Liver (tissue), 9 donors: ENCODE measurements around the gene EVC. TPM values are rescaled to one million over a fixed set of nuclear protein-coding genes. Genes with fewer than 3 reads are reported as not detected.

Experiments used
- DNase-seq: peaks from one replicate; pipeline ENCODE4 v3.0.0-alpha.2; 2017; ENCODE audit warnings: low spot score
- H3K27ac ChIP-seq, 2 donors: one replicate each; pipeline ENCODE4 v1.7.0; 2013; ENCODE audit warnings: inconsistent platforms in 2 of 2, low read length in 2 of 2, control low read depth in 1 of 2, low read depth in 1 of 2, mild to moderate bottlenecking in 1 of 2
- H3K27me3 ChIP-seq, 4 donors: one replicate each; pipeline versions ENCODE4 v1.6.1 to v1.7.0; 2013; ENCODE audit warnings: low read length in 3 of 4, inconsistent platforms in 1 of 4, mild to moderate bottlenecking in 1 of 4, moderate library complexity in 1 of 4; ENCODE audit not compliant: control insufficient read depth in 4 of 4, insufficient read depth in 4 of 4
- H3K36me3 ChIP-seq, 4 donors: one replicate each; pipeline versions ENCODE4 v1.6.1 to v1.7.0; 2013; ENCODE audit warnings: low read length in 3 of 4, mild to moderate bottlenecking in 3 of 4, low read depth in 1 of 4, moderate library complexity in 1 of 4; ENCODE audit not compliant: control insufficient read depth in 4 of 4, insufficient read depth in 3 of 4
- H3K4me1 ChIP-seq, 4 donors: one replicate each; pipeline versions ENCODE4 v1.6.1 to v1.7.0; 2013; ENCODE audit warnings: low read length in 3 of 4, mild to moderate bottlenecking in 3 of 4, moderate library complexity in 1 of 4; ENCODE audit not compliant: control insufficient read depth in 4 of 4, insufficient read depth in 4 of 4
- H3K4me3 ChIP-seq, 3 donors: one replicate each; pipeline versions ENCODE4 v1.6.1 to v1.7.0; 2013; ENCODE audit warnings: low read length in 3 of 3, control low read depth in 1 of 3, low read depth in 1 of 3, mild to moderate bottlenecking in 1 of 3
- H3K9ac ChIP-seq, 2 donors: one replicate each; pipeline ENCODE4 v1.7.0; 2013; ENCODE audit warnings: low read length in 2 of 2, mild to moderate bottlenecking in 2 of 2, moderate library complexity in 2 of 2, control low read depth in 1 of 2, low read depth in 1 of 2
- H3K9me3 ChIP-seq, 4 donors: one replicate each; pipeline versions ENCODE4 v1.6.1 to v1.7.0; 2013; ENCODE audit warnings: low read length in 3 of 4; ENCODE audit not compliant: control insufficient read depth in 4 of 4
- EGR1 ChIP-seq, 2 donors: IDR thresholded peaks; 2 replicates each; pipeline ENCODE4 v1.6.1; 2016 to 2018; ENCODE audit warnings: antibody characterized with exemption in 2 of 2, low read depth in 2 of 2
- FOXA1 ChIP-seq: IDR thresholded peaks from 2 replicates; pipeline ENCODE4 v1.6.1; 2016; ENCODE audit warnings: antibody characterized with exemption
- FOXA2 ChIP-seq: IDR thresholded peaks from 2 replicates; pipeline ENCODE4 v1.6.1; 2016; ENCODE audit warnings: antibody characterized with exemption
- GABPA ChIP-seq, 2 donors: IDR thresholded peaks in 1 of 2; conservative IDR thresholded peaks in 1 of 2; 2 replicates each; pipeline ENCODE4 v1.6.1; 2016; ENCODE audit warnings: antibody characterized with exemption in 2 of 2, mild to moderate bottlenecking in 1 of 2, moderate library complexity in 1 of 2
- HNF4G ChIP-seq: IDR thresholded peaks from 2 replicates; pipeline ENCODE4 v1.6.1; 2016; ENCODE audit warnings: antibody characterized with exemption
- JUND ChIP-seq, 2 donors: IDR thresholded peaks; 2 replicates each; pipeline ENCODE4 v1.6.1; 2016; ENCODE audit warnings: antibody characterized with exemption in 2 of 2
- NR2F2 ChIP-seq: IDR thresholded peaks from 2 replicates; pipeline ENCODE4 v1.6.1; 2016; ENCODE audit warnings: antibody characterized with exemption
- RXRA ChIP-seq, 2 donors: IDR thresholded peaks; 2 replicates each; pipeline ENCODE4 v1.6.1; 2017 to 2018; ENCODE audit warnings: antibody characterized with exemption in 2 of 2, mild to moderate bottlenecking in 1 of 2
- SP1 ChIP-seq: IDR thresholded peaks from 2 replicates; pipeline ENCODE4 v1.6.1; 2018; ENCODE audit warnings: antibody characterized with exemption, mild to moderate bottlenecking
- TAF1 ChIP-seq: conservative IDR thresholded peaks from 2 replicates; pipeline ENCODE4 v1.6.1; 2016; ENCODE audit warnings: antibody characterized with exemption, mild to moderate bottlenecking
- YY1 ChIP-seq: IDR thresholded peaks from 2 replicates; pipeline ENCODE4 v1.6.1; 2016; ENCODE audit warnings: antibody characterized with exemption, mild to moderate bottlenecking
- WGBS: extraction: QIAGEN DNeasy Blood & Tissue Kit; methylation state at CpG from one replicate; pipeline ENCODE4 v1.1.7; 2013; 5-methylcytosine and 5-hydroxymethylcytosine counted together
- polyA plus RNA-seq, 2 donors: library from polyadenylated mRNA; stranded (reverse) in 1 of 2; unstranded in 1 of 2; fragments of 200-250 nt in 1 of 2; fragments of >200 nt in 1 of 2; fragmentation: Nextera tagmentation in 1 of 2; extraction: Ambion mirVana in 1 of 2; gene quantifications; one replicate each; pipeline versions ENCODE4 v1.2.1 to v1.2.3, GENCODE V29; 2013 to 2015
- total RNA-seq, 2 donors: library from RNA; depleted of rRNA; stranded (reverse); fragments of >200 nt; gene quantifications; one replicate each; pipeline ENCODE4 v1.2.3, GENCODE V29; 2014
- TF ChIP-seq, protein P1 (sequence below): IDR thresholded peaks from 2 replicates; pipeline ENCODE4 v1.6.1; 2016; ENCODE audit warnings: antibody characterized with exemption
- TF ChIP-seq, protein P2 (sequence below): IDR thresholded peaks from 2 replicates; pipeline ENCODE4 v1.6.1; 2016; ENCODE audit warnings: antibody characterized with exemption
- TF ChIP-seq, protein P3 (sequence below): IDR thresholded peaks from 2 replicates; pipeline ENCODE4 v1.6.1; 2016; ENCODE audit warnings: antibody characterized with exemption, mild to moderate bottlenecking
- TF ChIP-seq, protein P4 (sequence below): fragments of 150-350 bp; IDR thresholded peaks from 2 replicates; pipeline ENCODE4 v1.5.1; 2017; ENCODE audit warnings: improper control_type of control experiment, low read depth, low read length; ENCODE audit not compliant: missing input control
- TF ChIP-seq, protein P5 (sequence below): IDR thresholded peaks from 2 replicates; pipeline ENCODE4 v1.6.1; 2016; ENCODE audit warnings: antibody characterized with exemption
- donor health status: healthy.
- donor health status: healthy.
- donor health status: healthy.
- donor health status: healthy.
- donor health status: healthy.

Gene EVC
- total and polyA plus RNA-seq, 4 donors, result 0.76 to 10.9 (median 3.2) TPM

DNA sequence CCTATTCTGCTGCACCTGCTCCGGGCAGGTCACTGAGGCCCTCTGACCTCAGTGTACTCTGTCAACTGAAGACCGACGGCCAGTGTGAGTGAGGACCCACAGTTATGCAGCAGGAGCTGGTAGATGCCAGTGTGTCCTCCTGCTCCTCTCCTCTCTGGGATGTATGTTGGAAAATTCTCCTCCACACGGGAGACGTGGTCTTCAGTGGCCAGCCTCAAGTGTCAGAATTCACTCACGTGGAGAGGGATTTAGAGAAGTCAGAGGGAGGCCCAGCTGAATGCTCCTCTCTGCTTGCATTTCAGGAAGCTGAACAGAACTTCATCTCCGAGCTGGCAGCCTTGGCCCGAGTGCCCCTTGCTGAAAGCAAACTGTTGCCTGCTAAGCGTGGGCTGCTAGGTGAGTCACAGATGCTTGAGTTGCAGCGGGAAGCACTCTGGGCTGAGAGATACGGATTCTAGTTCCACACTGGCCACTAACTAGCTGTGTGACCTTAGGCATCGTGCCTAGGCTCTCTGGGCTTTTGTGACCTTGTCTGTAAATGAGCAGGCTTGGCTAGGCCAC, 98.3 kb downstream of the EVC start:
- Histone ChIP-seq H3K27me3 (no peaks in the 10 kb centered on the region), H3K9ac (no peak overlapping the region), H3K4me3 (no peak overlapping the region), H3K9me3 (no peaks in the 10 kb centered on the region), H3K36me3 (peaks cover 0 to 18% (median 4%) of the 10 kb centered on the region in 4 donors), H3K27ac (no peak overlapping the region), H3K4me1 (no peaks in the 10 kb centered on the region)
- TF ChIP-seq EGR1 (IDR thresholded peaks at IDR 0.05; ENCODE audit: low read depth in 2 of 2), result no peak
- TF ChIP-seq FOXA1, result no peak
- TF ChIP-seq TAF1, result no peak
- TF ChIP-seq, protein P1, sequence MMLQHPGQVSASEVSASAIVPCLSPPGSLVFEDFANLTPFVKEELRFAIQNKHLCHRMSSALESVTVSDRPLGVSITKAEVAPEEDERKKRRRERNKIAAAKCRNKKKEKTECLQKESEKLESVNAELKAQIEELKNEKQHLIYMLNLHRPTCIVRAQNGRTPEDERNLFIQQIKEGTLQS, result no peak
- TF ChIP-seq, protein P2, sequence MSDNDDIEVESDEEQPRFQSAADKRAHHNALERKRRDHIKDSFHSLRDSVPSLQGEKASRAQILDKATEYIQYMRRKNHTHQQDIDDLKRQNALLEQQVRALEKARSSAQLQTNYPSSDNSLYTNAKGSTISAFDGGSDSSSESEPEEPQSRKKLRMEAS, result no peak
- TF ChIP-seq, protein P3, sequence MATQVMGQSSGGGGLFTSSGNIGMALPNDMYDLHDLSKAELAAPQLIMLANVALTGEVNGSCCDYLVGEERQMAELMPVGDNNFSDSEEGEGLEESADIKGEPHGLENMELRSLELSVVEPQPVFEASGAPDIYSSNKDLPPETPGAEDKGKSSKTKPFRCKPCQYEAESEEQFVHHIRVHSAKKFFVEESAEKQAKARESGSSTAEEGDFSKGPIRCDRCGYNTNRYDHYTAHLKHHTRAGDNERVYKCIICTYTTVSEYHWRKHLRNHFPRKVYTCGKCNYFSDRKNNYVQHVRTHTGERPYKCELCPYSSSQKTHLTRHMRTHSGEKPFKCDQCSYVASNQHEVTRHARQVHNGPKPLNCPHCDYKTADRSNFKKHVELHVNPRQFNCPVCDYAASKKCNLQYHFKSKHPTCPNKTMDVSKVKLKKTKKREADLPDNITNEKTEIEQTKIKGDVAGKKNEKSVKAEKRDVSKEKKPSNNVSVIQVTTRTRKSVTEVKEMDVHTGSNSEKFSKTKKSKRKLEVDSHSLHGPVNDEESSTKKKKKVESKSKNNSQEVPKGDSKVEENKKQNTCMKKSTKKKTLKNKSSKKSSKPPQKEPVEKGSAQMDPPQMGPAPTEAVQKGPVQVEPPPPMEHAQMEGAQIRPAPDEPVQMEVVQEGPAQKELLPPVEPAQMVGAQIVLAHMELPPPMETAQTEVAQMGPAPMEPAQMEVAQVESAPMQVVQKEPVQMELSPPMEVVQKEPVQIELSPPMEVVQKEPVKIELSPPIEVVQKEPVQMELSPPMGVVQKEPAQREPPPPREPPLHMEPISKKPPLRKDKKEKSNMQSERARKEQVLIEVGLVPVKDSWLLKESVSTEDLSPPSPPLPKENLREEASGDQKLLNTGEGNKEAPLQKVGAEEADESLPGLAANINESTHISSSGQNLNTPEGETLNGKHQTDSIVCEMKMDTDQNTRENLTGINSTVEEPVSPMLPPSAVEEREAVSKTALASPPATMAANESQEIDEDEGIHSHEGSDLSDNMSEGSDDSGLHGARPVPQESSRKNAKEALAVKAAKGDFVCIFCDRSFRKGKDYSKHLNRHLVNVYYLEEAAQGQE, result no peak
- TF ChIP-seq JUND (IDR thresholded peaks at IDR 0.05), result no peak
- no peak for TF ChIP-seq FOXA2
- TF ChIP-seq, protein P4, sequence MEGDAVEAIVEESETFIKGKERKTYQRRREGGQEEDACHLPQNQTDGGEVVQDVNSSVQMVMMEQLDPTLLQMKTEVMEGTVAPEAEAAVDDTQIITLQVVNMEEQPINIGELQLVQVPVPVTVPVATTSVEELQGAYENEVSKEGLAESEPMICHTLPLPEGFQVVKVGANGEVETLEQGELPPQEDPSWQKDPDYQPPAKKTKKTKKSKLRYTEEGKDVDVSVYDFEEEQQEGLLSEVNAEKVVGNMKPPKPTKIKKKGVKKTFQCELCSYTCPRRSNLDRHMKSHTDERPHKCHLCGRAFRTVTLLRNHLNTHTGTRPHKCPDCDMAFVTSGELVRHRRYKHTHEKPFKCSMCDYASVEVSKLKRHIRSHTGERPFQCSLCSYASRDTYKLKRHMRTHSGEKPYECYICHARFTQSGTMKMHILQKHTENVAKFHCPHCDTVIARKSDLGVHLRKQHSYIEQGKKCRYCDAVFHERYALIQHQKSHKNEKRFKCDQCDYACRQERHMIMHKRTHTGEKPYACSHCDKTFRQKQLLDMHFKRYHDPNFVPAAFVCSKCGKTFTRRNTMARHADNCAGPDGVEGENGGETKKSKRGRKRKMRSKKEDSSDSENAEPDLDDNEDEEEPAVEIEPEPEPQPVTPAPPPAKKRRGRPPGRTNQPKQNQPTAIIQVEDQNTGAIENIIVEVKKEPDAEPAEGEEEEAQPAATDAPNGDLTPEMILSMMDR, result no peak
- TF ChIP-seq HNF4G, result no peak
- no peak for TF ChIP-seq RXRA (IDR thresholded peaks at IDR 0.05)
- DNase-seq, result no peak
- 89% methylated on average over 12 of the region's 12 CpGs for WGBS

DNA sequence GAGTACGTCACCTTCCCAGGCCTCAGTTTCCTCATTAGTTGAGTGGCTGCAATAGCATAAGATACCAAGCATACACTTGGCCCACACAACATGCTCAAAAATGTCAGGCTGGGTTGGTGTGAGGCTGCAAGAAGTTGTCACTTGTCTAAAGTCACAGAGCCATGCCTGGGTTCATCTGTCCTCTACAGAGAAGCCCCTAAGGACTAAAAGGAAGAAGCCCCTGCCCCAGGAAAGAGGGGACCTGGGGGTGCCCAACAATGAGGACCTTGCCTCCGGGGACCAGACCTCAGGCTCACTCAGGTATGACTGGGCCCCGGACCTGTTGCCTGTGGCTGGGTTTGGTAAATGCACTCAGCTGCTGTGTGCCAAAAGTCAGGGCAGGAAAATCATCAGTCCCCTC, 99.2 kb downstream of the EVC start:
- peaks cover 0 to 18% (median 4%) of the 10 kb centered on the region in 4 donors for H3K36me3 ChIP-seq
- no peaks in the 10 kb centered on the region for H3K4me1 ChIP-seq
- no peak overlapping the region for H3K9ac ChIP-seq
- H3K27ac ChIP-seq, result no peak overlapping the region
- no peaks in the 10 kb centered on the region for H3K27me3 ChIP-seq
- no peaks in the 10 kb centered on the region for H3K9me3 ChIP-seq
- H3K4me3 ChIP-seq, result no peak overlapping the region
- TF ChIP-seq HNF4G (no peak), SP1 (no peak), NR2F2 (no peak), TAF1 (no peak), GABPA (IDR thresholded peaks at IDR 0.05 in 1 of 2, conservative IDR thresholded peaks at IDR 0.05 in 1 of 2) (no peak), YY1 (no peak), EGR1 (IDR thresholded peaks at IDR 0.05; ENCODE audit: low read depth in 2 of 2) (no peak)
- TF ChIP-seq, protein P3, result no peak
- TF ChIP-seq, protein P5, sequence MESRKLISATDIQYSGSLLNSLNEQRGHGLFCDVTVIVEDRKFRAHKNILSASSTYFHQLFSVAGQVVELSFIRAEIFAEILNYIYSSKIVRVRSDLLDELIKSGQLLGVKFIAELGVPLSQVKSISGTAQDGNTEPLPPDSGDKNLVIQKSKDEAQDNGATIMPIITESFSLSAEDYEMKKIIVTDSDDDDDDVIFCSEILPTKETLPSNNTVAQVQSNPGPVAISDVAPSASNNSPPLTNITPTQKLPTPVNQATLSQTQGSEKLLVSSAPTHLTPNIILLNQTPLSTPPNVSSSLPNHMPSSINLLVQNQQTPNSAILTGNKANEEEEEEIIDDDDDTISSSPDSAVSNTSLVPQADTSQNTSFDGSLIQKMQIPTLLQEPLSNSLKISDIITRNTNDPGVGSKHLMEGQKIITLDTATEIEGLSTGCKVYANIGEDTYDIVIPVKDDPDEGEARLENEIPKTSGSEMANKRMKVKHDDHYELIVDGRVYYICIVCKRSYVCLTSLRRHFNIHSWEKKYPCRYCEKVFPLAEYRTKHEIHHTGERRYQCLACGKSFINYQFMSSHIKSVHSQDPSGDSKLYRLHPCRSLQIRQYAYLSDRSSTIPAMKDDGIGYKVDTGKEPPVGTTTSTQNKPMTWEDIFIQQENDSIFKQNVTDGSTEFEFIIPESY, result no peak
- TF ChIP-seq, protein P2, result no peak
- 94% methylated on average over 3 of the region's 3 CpGs for WGBS
- no peak for DNase-seq
